NCI-H345 treated with DMSO at 0.1 percent for 48 hours (cell line): ENCODE results near the gene TNS2.
"Not testable (repeated sequence)": the region's sequence is repeated elsewhere in the genome, so short reads cannot be mapped to it uniquely, and the experiment has no call there.

ENCODE experiments used
- DNase-seq: peaks from one replicate; lab custom pipeline; 2025; ENCODE audit not compliant: unreplicated experiment; lab: John Stamatoyannopoulos, UW

TNS2 gene

DNA sequence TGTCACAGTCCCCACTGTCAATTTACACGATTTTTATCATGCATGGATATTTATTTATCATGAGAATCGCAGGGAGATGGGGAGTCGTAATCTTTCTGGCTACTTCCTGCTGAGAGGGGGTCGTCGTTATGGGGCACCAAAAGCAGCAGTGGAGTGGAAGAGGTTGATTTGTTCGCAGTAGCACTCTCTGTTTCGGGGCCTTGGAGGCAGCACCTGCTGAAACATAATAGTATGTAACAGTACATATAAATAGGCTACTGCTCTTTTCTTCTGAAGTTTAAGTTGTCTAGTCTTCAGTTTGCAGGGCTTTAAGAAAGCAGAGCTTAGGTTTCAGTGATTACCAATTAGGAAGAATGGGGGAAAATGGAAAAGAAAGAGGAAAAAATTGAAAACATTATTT, 57.3 kb downstream of the TNS2 start:
- DNase-seq, result no peak

DNA sequence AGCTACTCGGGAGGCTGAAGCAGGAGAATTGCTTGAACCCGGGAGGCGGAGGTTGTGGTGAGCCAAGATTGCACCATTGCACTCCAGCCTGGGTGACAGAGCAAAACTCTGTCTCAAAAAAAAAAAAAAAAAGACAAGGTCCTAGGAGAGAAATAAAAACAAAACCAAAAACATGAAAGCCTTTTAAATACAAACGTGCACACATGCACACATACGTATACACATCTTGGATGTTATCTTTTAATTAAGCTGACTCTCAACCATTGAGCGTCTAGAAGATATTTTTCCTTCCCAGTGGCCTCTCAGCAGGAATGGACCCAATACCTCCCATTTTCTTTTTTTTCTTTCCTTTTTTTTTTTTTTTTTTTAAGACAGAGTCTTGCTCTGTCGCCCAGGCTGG, 62.6 kb downstream of the TNS2 start:
- DNase-seq, result not testable (repeated sequence)

DNA sequence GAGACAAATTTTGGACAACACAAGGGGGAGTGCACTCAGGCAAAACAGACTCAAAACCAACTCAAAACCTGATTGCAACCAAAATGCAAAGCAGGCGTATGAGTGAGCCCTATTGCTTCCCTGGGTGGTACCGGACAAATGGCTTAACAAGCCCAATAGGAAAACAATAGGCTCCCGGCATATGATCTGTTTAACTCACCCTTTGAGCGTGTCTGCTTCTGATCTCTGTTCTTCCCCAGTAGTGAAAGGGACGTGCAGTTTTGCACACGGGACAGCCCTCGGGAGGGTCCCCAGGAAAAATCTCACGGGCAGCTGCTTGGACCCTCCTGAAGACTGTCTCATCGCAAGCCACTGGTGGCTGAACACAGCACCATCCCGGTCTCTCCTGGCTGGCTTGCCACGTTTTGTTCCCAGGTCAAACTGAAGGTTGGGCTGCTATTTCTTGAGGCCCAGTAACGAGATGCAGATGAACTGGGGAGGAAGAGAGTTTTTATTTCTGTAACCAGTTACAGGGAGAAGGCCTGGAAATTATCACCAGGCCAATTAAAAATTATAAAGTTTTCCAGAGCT, 63.4 kb downstream of the TNS2 start:
- no peak for DNase-seq

DNA sequence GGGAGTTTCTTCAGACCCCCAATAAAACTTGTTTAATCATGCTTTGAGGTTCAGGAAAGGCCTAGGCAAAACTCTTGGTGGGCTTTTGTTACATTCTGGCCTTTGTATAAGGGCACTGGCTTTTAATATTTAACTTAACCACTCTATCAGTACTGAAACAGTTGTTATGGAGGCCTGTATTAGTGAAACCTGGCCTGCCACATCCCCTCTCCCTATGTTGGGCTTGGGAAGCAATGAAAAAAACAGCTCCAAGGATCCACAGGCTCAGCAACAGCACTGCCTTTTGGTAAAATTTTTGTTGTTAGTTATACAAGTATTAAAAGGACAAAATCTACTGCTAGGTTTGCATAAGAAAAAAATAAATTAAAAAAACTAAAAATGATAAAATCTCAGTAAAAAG, 64.1 kb downstream of the TNS2 start:
- DNase-seq, result no peak
